DMS 273 treated with DMSO at 0.1 percent for 48 hours (cell line): ENCODE results near the gene DGKZ.

Source experiments
- DNase-seq: peaks from one replicate; lab custom pipeline; 2025; lab: John Stamatoyannopoulos, UW

Gene DGKZ

DNA sequence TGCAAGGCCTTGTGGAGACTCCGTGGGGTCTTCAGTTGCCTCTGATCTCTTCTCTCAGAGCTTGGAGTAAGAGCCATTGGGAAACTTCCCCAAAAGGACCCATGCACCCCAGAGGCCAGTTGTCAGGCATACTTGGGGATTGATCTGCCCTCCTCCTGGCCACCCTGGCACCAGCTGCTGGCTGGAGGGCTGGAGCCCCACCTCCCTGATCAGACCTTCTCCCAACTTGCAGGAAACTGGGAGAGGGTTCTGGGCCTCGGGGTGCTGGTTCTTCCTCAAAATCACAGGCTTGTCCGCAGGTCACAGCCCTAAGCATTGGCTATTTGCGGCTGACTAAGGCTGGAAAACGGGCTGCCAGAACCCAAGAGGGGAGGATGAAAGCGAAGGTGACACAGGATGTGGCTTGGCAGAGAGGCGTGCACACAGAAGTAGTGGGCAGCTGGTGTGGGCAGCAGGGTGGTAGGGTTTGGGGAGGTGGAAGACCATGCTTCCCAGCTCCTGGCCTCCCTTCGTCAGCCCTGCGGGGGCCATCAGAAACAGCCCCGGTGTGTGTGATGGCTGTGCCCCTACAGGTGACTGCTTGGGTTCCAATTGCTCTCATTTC, 1.3 kb upstream of the DGKZ start:
- DNase-seq = no peak

DNA sequence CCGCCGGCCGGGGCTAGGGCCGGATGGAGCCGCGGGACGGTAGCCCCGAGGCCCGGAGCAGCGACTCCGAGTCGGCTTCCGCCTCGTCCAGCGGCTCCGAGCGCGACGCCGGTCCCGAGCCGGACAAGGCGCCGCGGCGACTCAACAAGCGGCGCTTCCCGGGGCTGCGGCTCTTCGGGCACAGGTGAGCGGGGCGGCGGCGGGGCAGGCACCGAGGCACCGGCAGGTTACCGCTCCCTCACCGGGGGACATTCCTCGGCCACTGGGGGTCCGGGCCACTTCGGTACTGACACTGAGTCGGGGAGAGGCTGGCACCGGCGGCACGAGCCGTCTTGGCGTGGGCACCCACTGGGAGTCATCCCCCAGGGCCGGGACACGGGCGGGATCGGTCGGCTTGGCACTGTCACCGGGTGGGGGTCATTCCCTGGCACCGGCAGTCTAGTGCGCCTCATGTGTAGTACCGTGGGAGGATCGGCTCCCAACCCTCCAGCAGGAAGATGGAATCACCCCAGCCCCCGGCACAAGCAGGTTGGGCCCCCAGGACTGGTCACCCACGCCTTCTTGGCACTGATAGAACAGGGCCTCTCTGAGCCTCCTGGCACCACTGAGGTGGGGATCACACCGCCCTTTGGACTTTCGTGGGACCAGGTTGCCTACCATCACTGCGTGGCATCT, 511 bp downstream of the DGKZ start:
- DNase-seq = no peak

DNA sequence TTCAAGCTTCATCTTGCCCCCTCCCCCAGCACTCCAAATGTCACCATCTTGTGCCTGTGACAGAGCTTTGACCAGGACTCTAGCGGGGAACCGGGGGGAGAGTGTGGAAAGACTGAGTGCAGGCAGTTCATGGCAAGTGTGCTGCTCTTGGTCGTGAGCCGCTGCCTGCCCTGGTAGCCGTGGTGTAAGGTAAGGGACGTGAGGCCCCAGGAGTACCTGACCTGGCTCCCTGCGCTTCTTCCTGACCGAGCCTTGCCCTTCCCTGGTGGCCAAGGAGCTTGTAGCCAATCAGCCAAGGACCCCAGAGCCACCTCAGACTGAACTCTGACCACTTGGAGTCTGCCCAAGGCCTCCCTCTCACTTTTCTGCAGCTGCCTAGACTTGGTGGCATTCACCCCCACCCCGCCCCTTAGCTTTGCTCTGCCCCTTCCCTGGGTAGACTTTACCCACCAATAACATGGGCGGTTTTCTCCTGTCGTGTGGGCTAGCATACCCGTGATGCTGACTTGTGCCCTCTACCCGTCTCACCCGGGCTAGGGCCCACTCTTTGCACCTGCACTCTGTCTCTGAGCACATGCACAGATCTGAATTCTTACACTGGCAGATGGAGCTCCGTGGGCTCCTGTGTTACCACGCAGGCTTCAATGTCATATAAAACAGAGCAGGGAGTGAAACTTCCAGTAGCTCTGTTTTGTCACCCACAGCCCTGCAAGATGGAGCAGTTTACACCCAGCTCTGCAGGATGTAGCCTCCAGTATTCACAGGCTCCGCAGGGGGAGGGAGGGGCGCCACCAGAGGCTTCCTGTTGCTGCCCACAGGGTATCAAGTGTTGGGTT, 1.5 kb downstream of the DGKZ start:
- DNase-seq = no peak

DNA sequence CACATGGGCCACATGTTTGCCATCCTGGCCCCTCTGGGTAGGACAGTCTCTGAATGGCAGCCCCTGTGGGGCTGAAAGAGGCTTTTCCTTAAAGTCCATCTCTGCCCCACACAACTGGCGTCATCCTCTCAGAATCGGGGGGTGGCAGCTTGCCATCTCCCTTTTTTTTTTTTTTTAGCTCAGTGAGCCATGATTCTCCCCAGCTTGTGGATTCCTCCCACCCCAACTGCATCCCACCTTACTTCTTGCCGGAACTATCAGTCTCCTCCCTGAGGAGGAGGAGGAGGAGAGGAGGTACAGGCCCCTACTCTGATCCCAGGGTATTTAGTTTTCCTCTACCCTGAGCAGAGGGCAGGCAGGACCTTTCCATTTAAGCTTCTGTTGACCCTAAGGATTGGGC, 3.4 kb downstream of the DGKZ start:
- DNase-seq = no peak

DNA sequence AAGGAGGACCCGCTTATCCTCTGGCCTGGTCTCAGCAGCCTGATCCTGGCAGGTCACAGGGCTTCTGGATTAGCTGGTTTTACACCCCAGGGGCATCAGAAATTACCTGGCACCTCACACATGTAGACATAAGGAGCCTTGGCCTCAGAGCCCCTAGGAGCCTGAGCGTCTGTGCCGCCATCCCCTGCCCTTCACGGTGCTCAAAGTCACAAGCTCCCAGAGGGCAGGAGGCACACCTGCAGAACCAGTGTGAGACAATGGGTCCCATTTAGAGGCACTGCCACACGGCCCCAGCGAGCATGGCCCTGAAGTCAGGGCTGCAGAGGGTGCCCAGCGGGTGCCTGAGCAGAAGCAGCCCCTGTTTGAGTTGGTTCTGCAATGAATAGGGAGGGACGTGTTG, 3.9 kb downstream of the DGKZ start:
- no peak for DNase-seq

DNA sequence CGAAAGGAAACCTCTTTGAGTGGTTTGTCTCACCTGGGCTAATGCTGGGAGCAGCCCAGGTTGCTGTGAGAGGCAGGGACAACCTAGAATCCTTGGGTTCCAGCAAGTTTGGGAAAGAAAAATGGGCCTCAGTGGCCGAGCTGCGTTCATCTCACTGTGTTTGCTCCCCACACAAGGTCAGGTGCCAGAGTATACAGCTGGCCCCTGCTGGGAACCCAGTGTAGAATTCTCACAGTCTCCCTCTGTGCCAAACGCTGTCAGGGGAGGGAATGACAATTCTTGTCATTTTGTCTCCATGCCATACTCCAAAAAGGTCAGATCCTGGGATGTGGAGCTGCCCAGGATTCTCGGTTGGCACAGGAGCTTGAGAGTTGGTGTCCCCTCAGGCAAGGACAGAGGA, 4.3 kb downstream of the DGKZ start:
- no peak for DNase-seq

DNA sequence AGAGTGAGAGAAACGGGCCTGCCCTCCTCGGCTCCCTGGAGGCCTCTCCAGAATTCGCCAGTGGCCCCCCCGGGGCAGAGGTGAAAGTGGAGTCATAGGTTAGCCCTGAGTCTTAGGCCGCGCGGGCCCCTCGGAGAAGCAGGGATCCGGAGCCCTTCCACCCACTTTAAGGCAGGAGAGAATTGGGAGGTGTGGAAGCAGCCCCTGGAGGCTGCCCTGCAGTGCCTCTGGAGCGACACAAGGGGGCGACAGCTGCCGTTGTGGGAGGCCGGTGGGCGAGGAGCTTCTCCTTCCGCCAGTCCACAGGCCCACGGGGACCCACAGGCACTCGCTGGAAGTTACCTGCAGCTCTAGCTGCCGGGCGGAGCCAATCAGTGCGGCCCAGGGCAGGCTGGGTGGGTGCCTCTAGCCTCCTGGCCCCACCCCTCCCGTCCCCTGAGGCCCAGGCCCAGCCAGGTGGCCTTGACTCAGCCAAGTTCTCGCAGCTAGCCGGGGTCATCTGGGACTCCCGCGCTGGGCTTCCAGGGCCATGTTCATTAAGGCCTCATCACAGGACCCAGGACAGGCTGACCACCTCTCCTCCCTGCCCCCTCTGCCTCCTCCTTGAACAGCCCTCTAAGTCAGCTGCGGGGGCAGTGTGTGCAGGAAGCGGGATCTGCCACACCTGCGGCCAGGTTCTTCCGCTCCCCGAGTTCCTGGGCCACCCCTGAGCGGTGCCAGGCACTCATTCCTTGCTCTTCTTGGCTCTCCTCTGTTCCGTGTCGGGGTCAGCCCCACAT, 5.0 kb downstream of the DGKZ start:
- no peak for DNase-seq

DNA sequence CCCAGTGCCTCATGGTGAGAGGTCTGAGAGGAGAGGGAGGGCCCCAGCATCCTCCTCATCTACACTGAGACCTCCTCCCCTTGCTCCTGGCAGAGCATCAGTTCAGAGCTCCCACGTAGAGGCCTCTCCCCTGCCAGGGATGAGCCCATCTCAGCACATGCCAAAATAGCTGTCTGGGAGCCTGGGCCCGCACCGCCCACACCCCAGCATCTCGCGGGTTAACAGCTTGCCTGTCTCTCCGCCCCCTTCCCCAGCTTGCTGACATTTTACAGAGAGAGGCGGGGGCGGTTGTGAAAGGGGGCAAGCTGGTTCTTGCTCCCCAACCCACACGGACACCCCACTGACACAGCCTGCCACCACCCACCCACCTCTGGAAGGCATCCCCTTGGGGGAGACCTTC, 6.4 kb downstream of the DGKZ start:
- no peak for DNase-seq

DNA sequence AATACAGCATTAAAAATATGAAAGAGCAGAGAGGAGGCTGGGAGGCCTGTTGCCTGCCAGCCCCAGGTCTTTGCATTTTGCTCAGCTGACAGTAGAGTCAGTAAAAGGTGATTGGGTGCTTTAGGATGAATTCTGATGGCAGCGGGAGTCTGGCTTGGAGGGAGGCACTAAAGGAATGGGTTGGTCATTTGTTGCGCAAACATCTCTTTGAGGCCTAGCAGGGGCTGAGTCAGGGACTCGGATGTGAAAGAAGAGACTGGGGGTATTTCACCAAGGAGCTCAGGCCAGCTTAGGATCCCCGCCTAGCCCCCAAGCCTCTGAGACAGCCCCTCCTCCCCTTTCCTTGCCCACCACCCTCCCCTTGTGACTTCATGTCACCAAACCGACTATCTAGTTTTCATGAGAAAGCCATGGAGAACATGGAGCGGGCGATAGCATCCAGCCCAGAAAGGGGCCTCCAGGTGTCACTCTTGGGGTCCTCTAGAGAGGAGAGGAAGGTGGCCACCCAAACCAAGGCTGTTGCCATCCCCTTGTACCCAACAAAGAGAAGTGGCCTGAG, 9.7 kb downstream of the DGKZ start:
- DNase-seq = no peak

DNA sequence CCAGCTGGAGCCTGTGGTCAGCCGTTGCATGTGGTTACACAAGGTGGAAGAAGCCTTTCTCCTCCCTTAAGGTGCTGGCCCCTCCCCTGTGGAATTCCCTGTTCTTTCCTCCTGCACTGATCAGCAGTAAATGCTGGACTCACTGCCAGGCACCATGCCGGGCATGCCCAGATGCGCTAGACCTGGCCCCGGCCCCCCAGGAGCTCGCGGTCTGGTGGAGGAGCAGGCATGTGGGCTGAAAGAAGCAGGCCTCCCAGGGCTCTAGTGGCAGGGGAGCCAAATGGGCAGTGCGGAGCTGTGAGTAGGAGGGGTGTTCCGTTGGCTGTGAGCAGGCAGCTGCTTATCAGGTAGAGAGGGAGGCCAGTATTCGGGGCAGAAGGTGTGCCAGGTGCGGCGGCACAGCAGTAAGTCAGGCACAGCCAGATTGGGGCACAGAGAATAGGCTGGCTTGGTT, 10.2 kb downstream of the DGKZ start:
- DNase-seq = no peak

DNA sequence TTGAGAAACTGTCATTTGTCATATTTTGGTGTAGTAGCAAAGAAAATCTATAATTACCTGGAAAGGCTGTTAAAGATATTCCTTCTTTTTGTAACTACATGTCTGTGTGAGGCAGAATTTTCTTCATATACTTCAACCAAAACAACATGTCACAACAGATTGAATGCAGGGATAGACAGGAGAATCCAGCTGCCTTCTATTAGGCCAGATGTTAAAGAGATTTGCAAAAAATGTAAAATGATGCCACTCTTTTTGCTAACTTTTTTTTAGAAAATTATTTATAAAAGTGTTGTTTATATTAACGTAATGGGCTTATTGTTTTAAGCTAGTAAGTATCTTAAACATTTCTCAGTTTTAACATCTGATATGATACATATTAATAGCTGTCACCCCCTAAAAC, 12.7 kb downstream of the DGKZ start:
- no peak for DNase-seq

DNA sequence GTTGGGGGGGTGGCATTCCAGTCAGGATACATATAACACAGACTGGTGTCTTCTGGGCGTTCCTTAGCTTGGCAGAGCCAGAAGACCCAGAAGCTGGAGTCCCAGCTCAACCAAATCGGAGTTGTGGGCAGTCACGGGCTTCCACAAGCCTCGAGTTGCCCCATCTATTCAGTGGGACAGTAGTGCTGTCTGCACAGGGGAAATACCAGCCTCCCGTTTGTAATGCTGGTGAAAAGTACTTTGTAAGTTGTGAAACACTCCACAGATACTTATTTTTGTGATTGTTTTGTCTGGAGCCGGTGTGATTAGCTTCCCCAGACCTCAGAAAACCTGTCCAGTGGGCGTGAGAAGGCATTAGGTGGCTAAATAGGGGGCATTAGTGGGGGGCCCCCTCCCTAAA, 13.6 kb downstream of the DGKZ start:
- DNase-seq = no peak

DNA sequence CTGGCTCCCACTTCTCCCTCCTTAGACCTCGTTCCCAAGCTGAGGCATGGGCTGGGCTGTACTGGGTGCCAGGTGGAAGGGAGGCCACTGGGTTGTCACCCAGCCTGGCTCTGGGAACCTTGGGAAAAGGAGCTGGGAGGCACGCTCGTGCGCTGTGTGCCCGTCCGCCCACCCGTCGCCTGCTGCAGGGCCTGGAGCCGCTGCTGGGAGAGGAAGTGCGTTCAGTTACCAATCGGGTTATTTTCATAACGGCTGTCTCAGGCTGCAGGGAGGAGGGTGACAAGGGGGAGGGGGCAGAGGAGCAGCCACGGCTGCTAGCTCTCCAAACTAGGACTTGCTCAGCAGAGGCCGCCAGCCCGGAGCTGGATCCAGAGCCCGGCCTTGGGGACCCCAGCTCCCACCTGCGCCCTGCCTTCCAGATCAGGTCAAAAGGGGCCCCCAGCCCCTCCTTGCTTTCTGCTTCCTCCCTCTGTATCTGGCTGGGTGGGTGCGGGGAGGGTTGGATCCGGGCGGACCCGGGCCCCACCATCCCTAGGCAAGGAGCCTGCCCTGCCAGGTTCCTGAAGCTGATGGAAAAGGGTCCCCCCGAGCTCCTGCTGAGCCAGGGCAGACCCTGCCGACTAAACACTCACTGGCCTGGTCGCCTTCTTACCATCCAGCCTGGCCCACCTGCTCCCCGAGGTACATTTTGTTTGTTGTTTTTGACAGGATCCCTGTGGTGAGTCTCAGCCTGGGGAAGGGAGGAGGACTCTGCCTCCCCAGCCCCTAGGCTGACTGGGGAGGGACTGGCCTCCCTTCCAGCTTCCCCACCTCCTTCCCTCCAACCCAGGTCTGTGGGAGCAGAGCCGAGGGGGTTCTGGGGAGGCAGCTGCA, 14.3 kb downstream of the DGKZ start:
- DNase-seq = peak; percentile 18

DNA sequence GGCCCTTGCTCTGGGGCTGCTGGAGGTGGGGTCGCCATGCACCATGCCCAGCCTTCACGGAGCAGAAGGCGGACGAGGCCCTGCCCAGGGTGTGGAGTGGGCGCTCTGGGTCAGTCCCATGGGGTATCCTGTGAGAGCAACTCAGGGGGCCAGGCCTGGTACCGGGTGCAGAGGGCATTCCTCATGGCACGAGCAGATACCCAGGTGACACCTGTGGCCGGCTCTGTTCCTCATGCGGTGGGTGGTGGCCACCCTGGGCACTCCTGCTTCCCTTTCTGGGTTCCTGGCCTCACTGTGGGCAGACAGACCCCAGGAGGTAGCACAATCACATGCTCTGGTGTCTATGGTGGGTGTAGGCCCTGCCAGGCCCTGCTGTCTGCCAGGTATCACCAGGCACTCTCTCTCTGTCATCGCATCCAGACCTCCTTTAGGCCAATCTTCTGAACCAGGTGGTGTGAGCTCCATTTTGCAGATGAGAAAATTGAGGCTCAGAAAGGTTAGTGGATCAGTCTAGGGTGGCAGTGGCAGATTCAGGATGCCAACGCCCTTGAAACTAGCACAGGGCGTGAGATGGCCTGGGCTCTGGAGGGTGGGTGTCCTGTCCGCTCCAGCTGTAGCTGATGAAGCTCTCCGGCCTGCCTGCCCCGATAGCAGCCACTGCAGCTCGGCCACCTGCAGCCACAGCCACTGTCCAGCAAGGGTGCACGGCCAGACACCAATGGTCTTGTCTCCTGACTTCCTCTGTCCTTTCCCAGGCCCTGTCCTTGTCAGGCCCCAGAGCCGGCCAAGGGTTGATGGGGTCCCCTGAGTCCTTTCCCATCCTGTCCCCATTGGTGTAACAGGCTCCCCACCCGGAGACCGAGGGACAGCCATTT, 15.1 kb downstream of the DGKZ start:
- no peak for DNase-seq

DNA sequence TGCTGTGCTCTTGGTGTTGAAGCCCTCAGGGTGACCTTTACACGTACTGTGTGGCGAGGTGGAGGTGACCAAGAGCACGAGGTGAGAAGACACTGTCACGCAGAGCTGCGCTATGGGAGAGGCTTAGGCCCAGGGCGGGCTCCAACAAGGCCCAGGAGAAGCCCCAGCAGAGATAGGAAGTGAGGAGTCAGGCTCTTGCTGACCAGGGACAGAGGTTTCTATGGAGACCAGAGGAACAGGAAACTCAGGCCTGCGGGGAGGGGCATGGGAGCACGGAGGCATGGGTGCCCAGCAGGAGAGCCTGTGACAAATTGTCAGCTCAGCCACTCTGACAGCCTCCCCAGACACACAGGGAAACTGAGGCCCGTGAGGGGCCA, 15.8 kb downstream of the DGKZ start:
- DNase-seq = no peak

DNA sequence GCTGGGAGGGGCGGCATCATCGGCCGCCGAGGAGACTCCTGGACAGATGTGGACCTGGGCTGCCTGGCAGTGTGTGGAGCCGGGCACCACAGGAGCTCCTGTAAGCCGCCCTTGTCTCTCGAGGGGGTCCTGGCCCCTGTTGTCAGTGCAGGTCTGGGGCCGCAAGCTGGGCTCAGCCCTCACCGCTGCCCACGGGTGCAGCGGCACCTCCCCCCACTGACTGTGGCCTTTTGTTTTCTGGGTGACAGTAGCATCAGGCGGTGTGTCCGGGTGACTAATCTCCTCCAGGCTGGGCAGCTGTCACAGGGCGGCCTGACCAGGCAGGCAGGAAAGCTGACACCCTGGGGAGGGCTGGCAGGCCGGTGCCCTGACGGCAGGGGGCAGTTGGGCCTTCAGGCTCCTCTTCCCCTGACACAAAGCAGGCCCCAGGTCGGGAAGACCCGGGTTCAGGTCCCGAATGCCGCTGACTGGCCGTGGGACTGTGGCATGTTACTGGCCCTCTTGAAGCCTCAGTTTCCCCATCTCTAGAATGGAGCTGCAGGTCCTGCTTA, 16.3 kb downstream of the DGKZ start:
- no peak for DNase-seq

DNA sequence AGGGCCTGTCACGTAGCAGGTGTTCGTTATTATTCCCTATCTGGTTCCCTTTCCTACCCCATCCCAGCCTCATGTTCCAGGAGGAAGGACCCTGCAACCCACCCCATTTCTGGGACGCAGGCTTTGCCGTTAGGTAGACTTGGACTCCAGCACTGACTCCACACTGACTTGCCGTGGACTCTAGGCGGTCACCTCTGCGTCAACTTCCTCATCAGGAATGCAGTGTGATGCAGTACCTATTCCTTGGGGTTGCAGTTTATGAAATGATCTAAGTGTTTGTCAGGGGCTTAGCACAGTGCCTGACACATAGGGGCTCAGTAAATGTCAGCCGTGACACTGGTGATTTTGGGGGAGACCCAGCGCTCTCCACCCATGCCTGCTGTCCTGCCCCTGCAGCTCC, 16.8 kb downstream of the DGKZ start:
- no peak for DNase-seq

DNA sequence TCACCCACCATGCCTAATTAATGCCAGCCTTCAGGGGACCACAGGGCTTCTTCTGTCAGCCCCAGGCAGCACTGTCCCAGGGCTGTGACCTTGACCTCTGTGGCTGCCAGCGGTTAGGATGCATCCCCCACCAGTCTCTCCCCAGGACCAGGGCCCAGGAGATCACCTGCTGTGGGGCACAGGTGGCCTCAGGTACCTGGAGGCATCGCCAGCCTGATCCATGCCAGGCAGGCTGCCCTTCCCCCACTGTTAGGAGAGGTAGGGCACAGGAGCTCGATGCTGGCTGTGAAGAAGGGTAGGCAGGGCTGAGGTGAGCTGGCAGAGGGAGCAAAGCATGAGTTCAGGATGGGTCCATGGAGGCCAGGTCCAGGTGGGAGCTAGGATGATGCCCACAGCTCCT, 17.5 kb downstream of the DGKZ start:
- DNase-seq = no peak

DNA sequence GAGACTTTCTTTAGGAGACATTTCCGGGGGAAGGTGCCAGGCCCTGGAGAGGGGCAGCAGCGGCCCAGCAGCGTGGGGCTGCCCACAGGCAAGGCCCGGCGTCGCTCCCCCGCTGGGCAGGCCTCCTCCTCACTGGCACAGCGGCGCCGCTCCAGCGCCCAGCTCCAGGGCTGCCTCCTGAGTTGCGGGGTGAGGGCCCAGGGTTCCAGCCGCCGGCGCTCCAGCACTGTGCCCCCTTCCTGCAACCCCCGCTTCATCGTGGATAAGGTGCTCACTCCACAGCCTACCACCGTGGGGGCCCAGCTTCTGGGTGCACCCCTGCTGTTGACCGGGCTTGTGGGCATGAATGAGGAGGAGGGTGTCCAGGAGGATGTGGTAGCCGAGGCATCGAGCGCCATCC, 19.0 kb downstream of the DGKZ start:
- DNase-seq = no peak

DNA sequence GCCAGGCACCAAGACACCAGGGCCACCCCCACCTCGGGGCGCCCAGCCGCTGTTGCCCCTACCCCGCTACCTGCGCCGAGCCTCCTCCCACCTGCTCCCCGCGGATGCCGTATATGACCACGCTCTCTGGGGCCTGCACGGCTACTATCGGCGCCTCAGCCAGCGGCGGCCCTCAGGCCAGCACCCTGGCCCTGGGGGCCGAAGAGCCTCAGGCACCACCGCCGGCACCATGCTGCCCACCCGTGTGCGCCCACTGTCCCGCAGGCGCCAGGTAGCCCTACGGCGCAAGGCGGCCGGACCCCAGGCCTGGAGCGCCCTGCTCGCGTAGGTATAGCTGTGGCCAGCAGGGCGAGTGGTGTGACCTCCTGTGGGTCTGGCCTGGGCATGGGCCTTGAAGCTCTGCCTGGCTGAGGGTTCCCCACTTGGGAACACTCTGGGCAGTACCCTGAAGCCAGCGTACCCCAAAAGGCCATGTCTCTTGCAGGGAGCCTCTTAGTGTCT, 19.4 kb downstream of the DGKZ start:
- no peak for DNase-seq
